ENCODE results near the gene SYNJ1.
"Not testable (repeated sequence)": the region's sequence is repeated elsewhere in the genome, so short reads cannot be mapped to it uniquely, and the experiment has no call there.

The SYNJ1 gene

GRCh38 chr21:32698971-32699693, 28.7 kb downstream of the SYNJ1 start:
- peaks cover 2 to 5% of the 10 kb centered on the region in 2 donors for H3K36me3 ChIP-seq (ENCODE audit: control insufficient read depth in 2 of 2, insufficient read depth in 2 of 2, low read length in 2 of 2)
- peak overlapping the region in 1 of 2 donors; percentile 16 for H3K4me3 ChIP-seq (ENCODE audit: low read length in 2 of 2)
- peaks cover 4 to 15% of the 10 kb centered on the region in 2 donors for H3K4me1 ChIP-seq (ENCODE audit: control insufficient read depth in 2 of 2, insufficient read depth in 2 of 2, low read length in 2 of 2)
- no peaks in the 10 kb centered on the region for H3K27me3 ChIP-seq (ENCODE audit: control insufficient read depth in 2 of 2, insufficient read depth in 2 of 2, low read length in 2 of 2)
- H3K27ac ChIP-seq (ENCODE audit: low read depth in 2 of 2, low read length in 2 of 2) = peak overlapping the region in 1 of 2 donors; percentile 21
- no peaks in the 10 kb centered on the region for H3K9me3 ChIP-seq (ENCODE audit: control insufficient read depth in 2 of 2, low read length in 2 of 2)
- no peak overlapping the region for H3K9ac ChIP-seq (ENCODE audit: low read depth in 1 of 2, low read length in 2 of 2)

- H3K36me3 ChIP-seq (ENCODE audit: control insufficient read depth in 2 of 2, insufficient read depth in 2 of 2, low read length in 2 of 2) = peaks cover 2 to 5% of the 10 kb centered on the region in 2 donors
Measured at GRCh38 chr21:32698286-32698685, 29.5 kb downstream of the SYNJ1 start.

GRCh38 chr21:32695482-32695881, 32.3 kb downstream of the SYNJ1 start:
- not testable (repeated sequence) for H3K4me3 ChIP-seq (ENCODE audit: low read length in 2 of 2); H3K27ac ChIP-seq (ENCODE audit: low read depth in 2 of 2, low read length in 2 of 2); H3K9me3 ChIP-seq (ENCODE audit: control insufficient read depth in 2 of 2, low read length in 2 of 2); H3K9ac ChIP-seq (ENCODE audit: low read depth in 1 of 2, low read length in 2 of 2); H3K27me3 ChIP-seq (ENCODE audit: control insufficient read depth in 2 of 2, insufficient read depth in 2 of 2, low read length in 2 of 2)
- peaks cover 4 to 15% of the 10 kb centered on the region in 2 donors for H3K4me1 ChIP-seq (ENCODE audit: control insufficient read depth in 2 of 2, insufficient read depth in 2 of 2, low read length in 2 of 2)
- H3K36me3 ChIP-seq (ENCODE audit: control insufficient read depth in 2 of 2, insufficient read depth in 2 of 2, low read length in 2 of 2) = peaks cover 11 to 23% of the 10 kb centered on the region in 2 donors

More at GRCh38 chr21:32698286-32698685, 29.5 kb downstream of the SYNJ1 start:
- H3K27me3 ChIP-seq (ENCODE audit: control insufficient read depth in 2 of 2, insufficient read depth in 2 of 2, low read length in 2 of 2) = no peaks in the 10 kb centered on the region
- no peaks in the 10 kb centered on the region for H3K9me3 ChIP-seq (ENCODE audit: control insufficient read depth in 2 of 2, low read length in 2 of 2)
- peaks cover 4 to 15% of the 10 kb centered on the region in 2 donors for H3K4me1 ChIP-seq (ENCODE audit: control insufficient read depth in 2 of 2, insufficient read depth in 2 of 2, low read length in 2 of 2)
- no peak overlapping the region for H3K4me3 ChIP-seq (ENCODE audit: low read length in 2 of 2)
- no peak overlapping the region for H3K9ac ChIP-seq (ENCODE audit: low read depth in 1 of 2, low read length in 2 of 2)
- H3K27ac ChIP-seq (ENCODE audit: low read depth in 2 of 2, low read length in 2 of 2) = peak overlapping the region; percentile 14 to 22

GRCh38 chr21:32693581-32693980, 34.2 kb downstream of the SYNJ1 start:
- peaks cover 11 to 18% of the 10 kb centered on the region in 2 donors for H3K36me3 ChIP-seq (ENCODE audit: control insufficient read depth in 2 of 2, insufficient read depth in 2 of 2, low read length in 2 of 2)
- H3K27me3 ChIP-seq (ENCODE audit: control insufficient read depth in 2 of 2, insufficient read depth in 2 of 2, low read length in 2 of 2) = no peaks in the 10 kb centered on the region
- H3K9ac ChIP-seq (ENCODE audit: low read depth in 1 of 2, low read length in 2 of 2) = no peak overlapping the region
- H3K27ac ChIP-seq (ENCODE audit: low read depth in 2 of 2, low read length in 2 of 2) = no peak overlapping the region
- H3K9me3 ChIP-seq (ENCODE audit: control insufficient read depth in 2 of 2, low read length in 2 of 2) = no peaks in the 10 kb centered on the region
- no peak overlapping the region for H3K4me3 ChIP-seq (ENCODE audit: low read length in 2 of 2)
- peaks cover 4% of the 10 kb centered on the region in 2 donors for H3K4me1 ChIP-seq (ENCODE audit: control insufficient read depth in 2 of 2, insufficient read depth in 2 of 2, low read length in 2 of 2)

GRCh38 chr21:32690085-32690484, 37.7 kb downstream of the SYNJ1 start:
- Histone ChIP-seq H3K9ac (ENCODE audit: low read depth in 1 of 2, low read length in 2 of 2) (no peak overlapping the region), H3K36me3 (ENCODE audit: control insufficient read depth in 2 of 2, insufficient read depth in 2 of 2, low read length in 2 of 2) (peaks cover 9 to 32% of the 10 kb centered on the region in 2 donors), H3K4me3 (ENCODE audit: low read length in 2 of 2) (no peak overlapping the region), H3K9me3 (ENCODE audit: control insufficient read depth in 2 of 2, low read length in 2 of 2) (no peaks in the 10 kb centered on the region), H3K27me3 (ENCODE audit: control insufficient read depth in 2 of 2, insufficient read depth in 2 of 2, low read length in 2 of 2) (no peaks in the 10 kb centered on the region), H3K27ac (ENCODE audit: low read depth in 2 of 2, low read length in 2 of 2) (no peak overlapping the region), H3K4me1 (ENCODE audit: control insufficient read depth in 2 of 2, insufficient read depth in 2 of 2, low read length in 2 of 2) (no peaks in the 10 kb centered on the region)

- Histone ChIP-seq H3K27ac (ENCODE audit: low read depth in 2 of 2, low read length in 2 of 2) (no peak overlapping the region), H3K9ac (ENCODE audit: low read depth in 1 of 2, low read length in 2 of 2) (no peak overlapping the region), H3K27me3 (ENCODE audit: control insufficient read depth in 2 of 2, insufficient read depth in 2 of 2, low read length in 2 of 2) (no peaks in the 10 kb centered on the region), H3K4me1 (ENCODE audit: control insufficient read depth in 2 of 2, insufficient read depth in 2 of 2, low read length in 2 of 2) (peaks cover 0 to 4% of the 10 kb centered on the region in 2 donors), H3K4me3 (ENCODE audit: low read length in 2 of 2) (no peak overlapping the region), H3K9me3 (ENCODE audit: control insufficient read depth in 2 of 2, low read length in 2 of 2) (no peaks in the 10 kb centered on the region), H3K36me3 (ENCODE audit: control insufficient read depth in 2 of 2, insufficient read depth in 2 of 2, low read length in 2 of 2) (peaks cover 5 to 30% of the 10 kb centered on the region in 2 donors)
Measured at GRCh38 chr21:32687643-32688345, 40.0 kb downstream of the SYNJ1 start.

GRCh38 chr21:32682696-32683474, 44.9 kb downstream of the SYNJ1 start:
- Histone ChIP-seq H3K9ac (ENCODE audit: low read depth in 1 of 2, low read length in 2 of 2) (no peak overlapping the region), H3K27me3 (ENCODE audit: control insufficient read depth in 2 of 2, insufficient read depth in 2 of 2, low read length in 2 of 2) (no peaks in the 10 kb centered on the region), H3K4me1 (ENCODE audit: control insufficient read depth in 2 of 2, insufficient read depth in 2 of 2, low read length in 2 of 2) (peaks cover 0 to 4% of the 10 kb centered on the region in 2 donors), H3K9me3 (ENCODE audit: control insufficient read depth in 2 of 2, low read length in 2 of 2) (no peaks in the 10 kb centered on the region), H3K36me3 (ENCODE audit: control insufficient read depth in 2 of 2, insufficient read depth in 2 of 2, low read length in 2 of 2) (peaks cover 0 to 24% of the 10 kb centered on the region in 2 donors), H3K27ac (ENCODE audit: low read depth in 2 of 2, low read length in 2 of 2) (no peak overlapping the region), H3K4me3 (ENCODE audit: low read length in 2 of 2) (peak overlapping the region in 1 of 2 donors; percentile 33)

- no peak overlapping the region for H3K4me3 ChIP-seq (ENCODE audit: low read length in 2 of 2)
- H3K9ac ChIP-seq (ENCODE audit: low read depth in 1 of 2, low read length in 2 of 2) = no peak overlapping the region
- peak overlapping the region in 1 of 2 donors; percentile 30 for H3K27ac ChIP-seq (ENCODE audit: low read depth in 2 of 2, low read length in 2 of 2)
- no peaks in the 10 kb centered on the region for H3K9me3 ChIP-seq (ENCODE audit: control insufficient read depth in 2 of 2, low read length in 2 of 2)
- no peaks in the 10 kb centered on the region for H3K27me3 ChIP-seq (ENCODE audit: control insufficient read depth in 2 of 2, insufficient read depth in 2 of 2, low read length in 2 of 2)
- no peaks in the 10 kb centered on the region for H3K4me1 ChIP-seq (ENCODE audit: control insufficient read depth in 2 of 2, insufficient read depth in 2 of 2, low read length in 2 of 2)
- H3K36me3 ChIP-seq (ENCODE audit: control insufficient read depth in 2 of 2, insufficient read depth in 2 of 2, low read length in 2 of 2) = peaks cover 13% of the 10 kb centered on the region in 2 donors
Measured at GRCh38 chr21:32674731-32675130, 53.1 kb downstream of the SYNJ1 start.

- H3K4me1 ChIP-seq (ENCODE audit: control insufficient read depth in 2 of 2, insufficient read depth in 2 of 2, low read length in 2 of 2) = no peaks in the 10 kb centered on the region
- no peak overlapping the region for H3K4me3 ChIP-seq (ENCODE audit: low read length in 2 of 2)
- peaks cover 13 to 14% of the 10 kb centered on the region in 2 donors for H3K36me3 ChIP-seq (ENCODE audit: control insufficient read depth in 2 of 2, insufficient read depth in 2 of 2, low read length in 2 of 2)
- H3K9ac ChIP-seq (ENCODE audit: low read depth in 1 of 2, low read length in 2 of 2) = no peak overlapping the region
- H3K27me3 ChIP-seq (ENCODE audit: control insufficient read depth in 2 of 2, insufficient read depth in 2 of 2, low read length in 2 of 2) = no peaks in the 10 kb centered on the region
- no peaks in the 10 kb centered on the region for H3K9me3 ChIP-seq (ENCODE audit: control insufficient read depth in 2 of 2, low read length in 2 of 2)
- no peak overlapping the region for H3K27ac ChIP-seq (ENCODE audit: low read depth in 2 of 2, low read length in 2 of 2)
Measured at GRCh38 chr21:32674038-32674437, 53.8 kb downstream of the SYNJ1 start.

- Histone ChIP-seq H3K9ac (ENCODE audit: low read depth in 1 of 2, low read length in 2 of 2) (no peak overlapping the region), H3K9me3 (ENCODE audit: control insufficient read depth in 2 of 2, low read length in 2 of 2) (peaks cover 10 to 11% of the 10 kb centered on the region in 2 donors), H3K27ac (ENCODE audit: low read depth in 2 of 2, low read length in 2 of 2) (no peak overlapping the region), H3K27me3 (ENCODE audit: control insufficient read depth in 2 of 2, insufficient read depth in 2 of 2, low read length in 2 of 2) (no peaks in the 10 kb centered on the region), H3K4me3 (ENCODE audit: low read length in 2 of 2) (no peak overlapping the region), H3K36me3 (ENCODE audit: control insufficient read depth in 2 of 2, insufficient read depth in 2 of 2, low read length in 2 of 2) (peaks cover 34 to 46% of the 10 kb centered on the region in 2 donors), H3K4me1 (ENCODE audit: control insufficient read depth in 2 of 2, insufficient read depth in 2 of 2, low read length in 2 of 2) (no peaks in the 10 kb centered on the region)
Measured at GRCh38 chr21:32666258-32666657, 61.6 kb downstream of the SYNJ1 start.
